K562 (cell line): ENCODE results near the gene GHR. TPM values are rescaled to one million over a fixed set of nuclear protein-coding genes. Genes with fewer than 3 reads are reported as not detected.

Experiments used
- C11orf30 ChIP-seq: fragments of 450-650 bp; IDR thresholded peaks from 2 replicates; pipeline ENCODE4 v1.6.1; 2016; ENCODE audit warnings: low read depth, mild to moderate bottlenecking
- CBX2 ChIP-seq: fragments of 200-600 bp; sonication (generic); IDR thresholded peaks from one replicate; pipeline ENCODE4 v1.6.1; 2012; ENCODE audit warnings: mild to moderate bottlenecking, low read length, inconsistent platforms; ENCODE audit not compliant: insufficient read depth, poor library complexity, severe bottlenecking
- ILK ChIP-seq: fragments of 450-650 bp; IDR thresholded peaks from 2 replicates; pipeline ENCODE4 v1.6.1; 2016; ENCODE audit warnings: missing genetic modification characterization, low read depth, mild to moderate bottlenecking, missing compliant biosample characterization, moderate library complexity, borderline replicate concordance
- MAFG ChIP-seq: fragments of 450-650 bp; conservative IDR thresholded peaks from 2 replicates; pipeline ENCODE4 v1.6.1; 2016; ENCODE audit warnings: missing genetic modification characterization, missing compliant biosample characterization
- MBD2 ChIP-seq: sonication (generic); IDR thresholded peaks from 2 replicates; pipeline ENCODE4 v1.6.1; 2016; ENCODE audit warnings: low read depth, borderline replicate concordance
- NR4A1 ChIP-seq, 2 experiments: fragments of 250-450 bp in 1 of 2; fragments of 450-650 bp in 1 of 2; sonication (Bioruptor Pico) in 1 of 2; IDR thresholded peaks; 2 replicates each; pipeline versions ENCODE4 v1.4.0 to v1.6.1; 2016 to 2020; ENCODE audit warnings: mild to moderate bottlenecking in 2 of 2, missing compliant biosample characterization in 1 of 2, missing genetic modification characterization in 1 of 2, moderate library complexity in 1 of 2
- PYGO2 ChIP-seq: fragments of 450-650 bp; IDR thresholded peaks from 2 replicates; pipeline ENCODE4 v1.6.1; 2016; ENCODE audit warnings: mild to moderate bottlenecking, missing genetic modification characterization, moderate library complexity, missing compliant biosample characterization
- SRSF1 ChIP-seq: fragments of 200-400 bp; formaldehyde crosslinking; IDR thresholded peaks from 2 replicates; pipeline ENCODE4 v1.6.1; 2017; ENCODE audit warnings: mild to moderate bottlenecking, low read depth, low read length, moderate library complexity
- ZNF232 ChIP-seq: sonication (generic); formaldehyde crosslinking; IDR thresholded peaks from 2 replicates; pipeline ENCODE4 v1.8.0; 2022; ENCODE audit warnings: mild to moderate bottlenecking, missing genetic modification reagents
- ZNF316 ChIP-seq: fragments of 450-650 bp; IDR thresholded peaks from 2 replicates; pipeline ENCODE4 v1.6.1; 2016
- ZNF384 ChIP-seq: IDR thresholded peaks from 2 replicates; pipeline ENCODE4 v1.6.1; 2012; ENCODE audit warnings: low read depth, low read length, improper control_type of control experiment
- polyA plus RNA-seq, 8 experiments: library from polyadenylated mRNA; depleted of rRNA in 4 of 8; stranded (reverse) in 5 of 8; unstranded in 3 of 8; fragments of >200 nt; fragmentation: Nextera tagmentation in 2 of 8; fragmentation: Illumina TruSeq in 1 of 8; extraction: Ambion mirVana in 2 of 8; extraction: Trizol in 1 of 8; gene quantifications; 2 replicates each; pipeline versions ENCODE4 v1.2.1 to v1.2.3, GENCODE V29; 2011 to 2014; ENCODE audit warnings: inconsistent platforms in 1 of 8, missing spikeins in 1 of 8
- total RNA-seq, 7 experiments: library from RNA; depleted of rRNA in 6 of 7; stranded (reverse); fragments of >200 nt in 6 of 7; fragmentation: Illumina TruSeq in 2 of 7; extraction: Trizol in 2 of 7; gene quantifications; 2 replicates each; pipeline versions ENCODE4 v1.2.1 to v1.2.3, GENCODE V29; 2011 to 2021; ENCODE audit warnings: low replicate concordance in 1 of 7
- TF ChIP-seq, protein P1 (sequence below): fragments of 450-650 bp; formaldehyde crosslinking; IDR thresholded peaks from 2 replicates; pipeline ENCODE4 v1.4.0; 2020; ENCODE audit warnings: mild to moderate bottlenecking, mixed read lengths
- TF ChIP-seq, protein P2 (sequence below): fragments of 200-600 bp; sonication (generic); IDR thresholded peaks from one replicate; pipeline ENCODE4 v1.6.1; 2012; ENCODE audit warnings: mild to moderate bottlenecking, low read depth, low read length, inconsistent platforms
- TF ChIP-seq, protein P3 (sequence below): fragments of 250-450 bp; sonication (Bioruptor Pico); IDR thresholded peaks from 2 replicates; pipeline ENCODE4 v1.8.0; 2021; ENCODE audit warnings: moderate library complexity, mild to moderate bottlenecking, inconsistent platforms

Gene GHR
- total and polyA plus RNA-seq, 9 of the 15 experiments (the other 6 are each of a cell fraction or from before 2014, with no cell fraction given), result 0.01 to 0.13 (median 0.07) TPM; not detected in 5

DNA sequence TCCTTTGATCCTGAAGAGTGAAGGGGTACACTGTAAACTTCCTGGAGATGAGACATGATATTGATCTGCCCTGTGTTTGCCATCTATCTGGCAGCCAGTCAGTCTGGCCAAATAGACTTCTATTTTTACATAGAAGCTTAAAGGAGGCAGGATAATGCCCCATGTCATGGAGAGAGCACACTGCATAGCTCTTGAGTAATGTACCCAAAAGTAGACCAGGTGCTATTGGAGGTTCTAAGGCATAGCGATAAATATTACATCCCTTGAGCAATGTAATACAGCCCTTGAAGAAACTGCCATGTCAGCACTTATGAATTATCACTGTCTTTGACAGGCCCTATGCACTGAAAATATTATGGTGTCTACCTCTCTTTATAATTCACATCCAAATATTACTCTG lies 131.8 kb downstream of the GHR start (continued):
- TF ChIP-seq, protein P1, sequence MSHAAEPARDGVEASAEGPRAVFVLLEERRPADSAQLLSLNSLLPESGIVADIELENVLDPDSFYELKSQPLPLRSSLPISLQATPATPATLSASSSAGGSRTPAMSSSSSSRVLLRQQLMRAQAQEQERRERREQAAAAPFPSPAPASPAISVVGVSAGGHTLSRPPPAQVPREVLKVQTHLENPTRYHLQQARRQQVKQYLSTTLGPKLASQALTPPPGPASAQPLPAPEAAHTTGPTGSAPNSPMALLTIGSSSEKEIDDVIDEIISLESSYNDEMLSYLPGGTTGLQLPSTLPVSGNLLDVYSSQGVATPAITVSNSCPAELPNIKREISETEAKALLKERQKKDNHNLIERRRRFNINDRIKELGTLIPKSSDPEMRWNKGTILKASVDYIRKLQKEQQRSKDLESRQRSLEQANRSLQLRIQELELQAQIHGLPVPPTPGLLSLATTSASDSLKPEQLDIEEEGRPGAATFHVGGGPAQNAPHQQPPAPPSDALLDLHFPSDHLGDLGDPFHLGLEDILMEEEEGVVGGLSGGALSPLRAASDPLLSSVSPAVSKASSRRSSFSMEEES (CRISPR knock-in tag), result no peak
- TF ChIP-seq, protein P2, sequence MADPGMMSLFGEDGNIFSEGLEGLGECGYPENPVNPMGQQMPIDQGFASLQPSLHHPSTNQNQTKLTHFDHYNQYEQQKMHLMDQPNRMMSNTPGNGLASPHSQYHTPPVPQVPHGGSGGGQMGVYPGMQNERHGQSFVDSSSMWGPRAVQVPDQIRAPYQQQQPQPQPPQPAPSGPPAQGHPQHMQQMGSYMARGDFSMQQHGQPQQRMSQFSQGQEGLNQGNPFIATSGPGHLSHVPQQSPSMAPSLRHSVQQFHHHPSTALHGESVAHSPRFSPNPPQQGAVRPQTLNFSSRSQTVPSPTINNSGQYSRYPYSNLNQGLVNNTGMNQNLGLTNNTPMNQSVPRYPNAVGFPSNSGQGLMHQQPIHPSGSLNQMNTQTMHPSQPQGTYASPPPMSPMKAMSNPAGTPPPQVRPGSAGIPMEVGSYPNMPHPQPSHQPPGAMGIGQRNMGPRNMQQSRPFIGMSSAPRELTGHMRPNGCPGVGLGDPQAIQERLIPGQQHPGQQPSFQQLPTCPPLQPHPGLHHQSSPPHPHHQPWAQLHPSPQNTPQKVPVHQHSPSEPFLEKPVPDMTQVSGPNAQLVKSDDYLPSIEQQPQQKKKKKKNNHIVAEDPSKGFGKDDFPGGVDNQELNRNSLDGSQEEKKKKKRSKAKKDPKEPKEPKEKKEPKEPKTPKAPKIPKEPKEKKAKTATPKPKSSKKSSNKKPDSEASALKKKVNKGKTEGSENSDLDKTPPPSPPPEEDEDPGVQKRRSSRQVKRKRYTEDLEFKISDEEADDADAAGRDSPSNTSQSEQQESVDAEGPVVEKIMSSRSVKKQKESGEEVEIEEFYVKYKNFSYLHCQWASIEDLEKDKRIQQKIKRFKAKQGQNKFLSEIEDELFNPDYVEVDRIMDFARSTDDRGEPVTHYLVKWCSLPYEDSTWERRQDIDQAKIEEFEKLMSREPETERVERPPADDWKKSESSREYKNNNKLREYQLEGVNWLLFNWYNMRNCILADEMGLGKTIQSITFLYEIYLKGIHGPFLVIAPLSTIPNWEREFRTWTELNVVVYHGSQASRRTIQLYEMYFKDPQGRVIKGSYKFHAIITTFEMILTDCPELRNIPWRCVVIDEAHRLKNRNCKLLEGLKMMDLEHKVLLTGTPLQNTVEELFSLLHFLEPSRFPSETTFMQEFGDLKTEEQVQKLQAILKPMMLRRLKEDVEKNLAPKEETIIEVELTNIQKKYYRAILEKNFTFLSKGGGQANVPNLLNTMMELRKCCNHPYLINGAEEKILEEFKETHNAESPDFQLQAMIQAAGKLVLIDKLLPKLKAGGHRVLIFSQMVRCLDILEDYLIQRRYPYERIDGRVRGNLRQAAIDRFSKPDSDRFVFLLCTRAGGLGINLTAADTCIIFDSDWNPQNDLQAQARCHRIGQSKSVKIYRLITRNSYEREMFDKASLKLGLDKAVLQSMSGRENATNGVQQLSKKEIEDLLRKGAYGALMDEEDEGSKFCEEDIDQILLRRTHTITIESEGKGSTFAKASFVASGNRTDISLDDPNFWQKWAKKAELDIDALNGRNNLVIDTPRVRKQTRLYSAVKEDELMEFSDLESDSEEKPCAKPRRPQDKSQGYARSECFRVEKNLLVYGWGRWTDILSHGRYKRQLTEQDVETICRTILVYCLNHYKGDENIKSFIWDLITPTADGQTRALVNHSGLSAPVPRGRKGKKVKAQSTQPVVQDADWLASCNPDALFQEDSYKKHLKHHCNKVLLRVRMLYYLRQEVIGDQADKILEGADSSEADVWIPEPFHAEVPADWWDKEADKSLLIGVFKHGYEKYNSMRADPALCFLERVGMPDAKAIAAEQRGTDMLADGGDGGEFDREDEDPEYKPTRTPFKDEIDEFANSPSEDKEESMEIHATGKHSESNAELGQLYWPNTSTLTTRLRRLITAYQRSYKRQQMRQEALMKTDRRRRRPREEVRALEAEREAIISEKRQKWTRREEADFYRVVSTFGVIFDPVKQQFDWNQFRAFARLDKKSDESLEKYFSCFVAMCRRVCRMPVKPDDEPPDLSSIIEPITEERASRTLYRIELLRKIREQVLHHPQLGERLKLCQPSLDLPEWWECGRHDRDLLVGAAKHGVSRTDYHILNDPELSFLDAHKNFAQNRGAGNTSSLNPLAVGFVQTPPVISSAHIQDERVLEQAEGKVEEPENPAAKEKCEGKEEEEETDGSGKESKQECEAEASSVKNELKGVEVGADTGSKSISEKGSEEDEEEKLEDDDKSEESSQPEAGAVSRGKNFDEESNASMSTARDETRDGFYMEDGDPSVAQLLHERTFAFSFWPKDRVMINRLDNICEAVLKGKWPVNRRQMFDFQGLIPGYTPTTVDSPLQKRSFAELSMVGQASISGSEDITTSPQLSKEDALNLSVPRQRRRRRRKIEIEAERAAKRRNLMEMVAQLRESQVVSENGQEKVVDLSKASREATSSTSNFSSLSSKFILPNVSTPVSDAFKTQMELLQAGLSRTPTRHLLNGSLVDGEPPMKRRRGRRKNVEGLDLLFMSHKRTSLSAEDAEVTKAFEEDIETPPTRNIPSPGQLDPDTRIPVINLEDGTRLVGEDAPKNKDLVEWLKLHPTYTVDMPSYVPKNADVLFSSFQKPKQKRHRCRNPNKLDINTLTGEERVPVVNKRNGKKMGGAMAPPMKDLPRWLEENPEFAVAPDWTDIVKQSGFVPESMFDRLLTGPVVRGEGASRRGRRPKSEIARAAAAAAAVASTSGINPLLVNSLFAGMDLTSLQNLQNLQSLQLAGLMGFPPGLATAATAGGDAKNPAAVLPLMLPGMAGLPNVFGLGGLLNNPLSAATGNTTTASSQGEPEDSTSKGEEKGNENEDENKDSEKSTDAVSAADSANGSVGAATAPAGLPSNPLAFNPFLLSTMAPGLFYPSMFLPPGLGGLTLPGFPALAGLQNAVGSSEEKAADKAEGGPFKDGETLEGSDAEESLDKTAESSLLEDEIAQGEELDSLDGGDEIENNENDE, result no peak
- TF ChIP-seq SRSF1, result no peak
- TF ChIP-seq, protein P3, sequence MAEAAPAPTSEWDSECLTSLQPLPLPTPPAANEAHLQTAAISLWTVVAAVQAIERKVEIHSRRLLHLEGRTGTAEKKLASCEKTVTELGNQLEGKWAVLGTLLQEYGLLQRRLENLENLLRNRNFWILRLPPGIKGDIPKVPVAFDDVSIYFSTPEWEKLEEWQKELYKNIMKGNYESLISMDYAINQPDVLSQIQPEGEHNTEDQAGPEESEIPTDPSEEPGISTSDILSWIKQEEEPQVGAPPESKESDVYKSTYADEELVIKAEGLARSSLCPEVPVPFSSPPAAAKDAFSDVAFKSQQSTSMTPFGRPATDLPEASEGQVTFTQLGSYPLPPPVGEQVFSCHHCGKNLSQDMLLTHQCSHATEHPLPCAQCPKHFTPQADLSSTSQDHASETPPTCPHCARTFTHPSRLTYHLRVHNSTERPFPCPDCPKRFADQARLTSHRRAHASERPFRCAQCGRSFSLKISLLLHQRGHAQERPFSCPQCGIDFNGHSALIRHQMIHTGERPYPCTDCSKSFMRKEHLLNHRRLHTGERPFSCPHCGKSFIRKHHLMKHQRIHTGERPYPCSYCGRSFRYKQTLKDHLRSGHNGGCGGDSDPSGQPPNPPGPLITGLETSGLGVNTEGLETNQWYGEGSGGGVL (CRISPR knock-in tag), result no peak
- no peak for TF ChIP-seq PYGO2 (tag)
- no peak for TF ChIP-seq MBD2
- no peak for TF ChIP-seq ZNF384
- peak; percentile 96 for TF ChIP-seq ZNF316
- no peak for TF ChIP-seq ZNF232 (CRISPR knock-in tag)
- TF ChIP-seq MAFG (tag), result peak; percentile 95
- no peak for TF ChIP-seq NR4A1 (CRISPR knock-in tag; IDR thresholded peaks at IDR 0.05)
- TF ChIP-seq NR4A1 (tag; IDR thresholded peaks at IDR 0.05), result no peak
- TF ChIP-seq ILK, result no peak
- TF ChIP-seq C11orf30, result peak; percentile 93
- TF ChIP-seq CBX2, result no peak
